ENCODE data around the gene MTERF2. TPM values are rescaled to one million over a fixed set of nuclear protein-coding genes. Genes with fewer than 3 reads are reported as not detected.

MTERF2 gene
- total and polyA plus RNA-seq, 2 of the 13 experiments (the other 11 are each of a cell fraction or from before 2014, with no cell fraction given) = 8.0 to 11.6 TPM

DNA sequence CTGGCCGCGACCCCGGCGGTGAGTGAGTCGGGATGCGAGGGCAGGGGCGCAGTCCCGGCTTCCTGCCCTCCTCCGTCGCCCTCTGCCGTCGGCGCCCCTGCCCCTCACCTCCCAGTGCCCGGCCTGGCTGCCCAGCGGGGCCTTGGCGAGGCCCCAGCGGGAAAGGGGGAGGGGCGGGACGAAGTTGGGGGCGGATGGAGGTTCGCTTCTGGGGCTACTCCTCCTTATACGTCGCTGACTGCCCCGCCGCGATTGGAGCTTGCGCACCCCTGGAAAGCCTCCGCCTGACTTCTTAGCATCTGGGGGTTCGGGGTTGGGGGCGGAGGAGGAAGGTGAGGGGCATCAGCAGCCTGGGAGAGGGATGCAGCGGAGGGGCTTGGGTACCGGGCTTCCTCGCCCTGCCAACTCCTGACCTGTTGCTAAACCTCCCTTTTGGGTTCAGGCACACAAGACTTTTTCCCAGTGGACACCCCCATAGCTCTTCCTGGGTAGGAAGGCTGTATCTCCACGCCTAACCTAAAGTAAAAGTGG, 30.8 kb downstream of the MTERF2 start (continued):
- TF ChIP-seq HOXA3 (CRISPR knock-in tag; IDR thresholded peaks at IDR 0.05) = no peak
- TF ChIP-seq LCORL (IDR thresholded peaks at IDR 0.05) = no peak
- TF ChIP-seq LCORL (CRISPR knock-in tag; IDR thresholded peaks at IDR 0.05) = no peak
- TF ChIP-seq MXI1 (IDR thresholded peaks at IDR 0.05; ENCODE audit: borderline replicate concordance, low read depth, low read length) = no peak
- TF ChIP-seq ZFX (CRISPR knock-in tag; IDR thresholded peaks at IDR 0.05; ENCODE audit: low read depth) = no peak
- TF ChIP-seq, protein P1, sequence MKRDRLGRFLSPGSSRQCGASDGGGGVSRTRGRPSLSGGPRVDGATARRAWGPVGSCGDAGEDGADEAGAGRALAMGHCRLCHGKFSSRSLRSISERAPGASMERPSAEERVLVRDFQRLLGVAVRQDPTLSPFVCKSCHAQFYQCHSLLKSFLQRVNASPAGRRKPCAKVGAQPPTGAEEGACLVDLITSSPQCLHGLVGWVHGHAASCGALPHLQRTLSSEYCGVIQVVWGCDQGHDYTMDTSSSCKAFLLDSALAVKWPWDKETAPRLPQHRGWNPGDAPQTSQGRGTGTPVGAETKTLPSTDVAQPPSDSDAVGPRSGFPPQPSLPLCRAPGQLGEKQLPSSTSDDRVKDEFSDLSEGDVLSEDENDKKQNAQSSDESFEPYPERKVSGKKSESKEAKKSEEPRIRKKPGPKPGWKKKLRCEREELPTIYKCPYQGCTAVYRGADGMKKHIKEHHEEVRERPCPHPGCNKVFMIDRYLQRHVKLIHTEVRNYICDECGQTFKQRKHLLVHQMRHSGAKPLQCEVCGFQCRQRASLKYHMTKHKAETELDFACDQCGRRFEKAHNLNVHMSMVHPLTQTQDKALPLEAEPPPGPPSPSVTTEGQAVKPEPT (CRISPR knock-in tag; IDR thresholded peaks at IDR 0.05; ENCODE audit: low read depth) = no peak
- TF ChIP-seq ZNF564 (CRISPR knock-in tag; IDR thresholded peaks at IDR 0.05) = 0 out of 2 replicates have a peak, but pooled peaks have one; percentile 27
- no peak for TF ChIP-seq ZFP36 (IDR thresholded peaks at IDR 0.05; ENCODE audit: borderline replicate concordance, low read depth, low read length, partially characterized antibody)
- no peak for TF ChIP-seq XBP1 (CRISPR knock-in tag; IDR thresholded peaks at IDR 0.05)
- TF ChIP-seq ZNF34 (CRISPR knock-in tag; IDR thresholded peaks at IDR 0.05; ENCODE audit: borderline replicate concordance) = no peak
- 0 out of 2 replicates have a peak, but pooled peaks have one; percentile 23 for TF ChIP-seq NCOA5 (CRISPR knock-in tag; IDR thresholded peaks at IDR 0.05)
- TF ChIP-seq TSC22D2 (CRISPR knock-in tag; IDR thresholded peaks at IDR 0.05; ENCODE audit: borderline replicate concordance) = no peak
- no peak for TF ChIP-seq ZNF788 (CRISPR knock-in tag; IDR thresholded peaks at IDR 0.05; ENCODE audit: borderline replicate concordance)
- no peak for TF ChIP-seq NR3C1 (CRISPR knock-in tag; IDR thresholded peaks at IDR 0.05)
- TF ChIP-seq DMAP1 (CRISPR knock-in tag; IDR thresholded peaks at IDR 0.05) = peak; percentile 6; the same call in 1 of the 2 replicates
- no peak for TF ChIP-seq PCBP2 (optimal IDR thresholded peaks at IDR 0.05; ENCODE audit: low read depth, low read length, poor library complexity, severe bottlenecking)
- TF ChIP-seq ATAD3A (CRISPR knock-in tag; IDR thresholded peaks at IDR 0.05) = no peak
- no peak for TF ChIP-seq NFYB (CRISPR knock-in tag; IDR thresholded peaks at IDR 0.05)
- no peak for TF ChIP-seq ZNF619 (CRISPR knock-in tag; IDR thresholded peaks at IDR 0.05)
- TF ChIP-seq, protein P2, sequence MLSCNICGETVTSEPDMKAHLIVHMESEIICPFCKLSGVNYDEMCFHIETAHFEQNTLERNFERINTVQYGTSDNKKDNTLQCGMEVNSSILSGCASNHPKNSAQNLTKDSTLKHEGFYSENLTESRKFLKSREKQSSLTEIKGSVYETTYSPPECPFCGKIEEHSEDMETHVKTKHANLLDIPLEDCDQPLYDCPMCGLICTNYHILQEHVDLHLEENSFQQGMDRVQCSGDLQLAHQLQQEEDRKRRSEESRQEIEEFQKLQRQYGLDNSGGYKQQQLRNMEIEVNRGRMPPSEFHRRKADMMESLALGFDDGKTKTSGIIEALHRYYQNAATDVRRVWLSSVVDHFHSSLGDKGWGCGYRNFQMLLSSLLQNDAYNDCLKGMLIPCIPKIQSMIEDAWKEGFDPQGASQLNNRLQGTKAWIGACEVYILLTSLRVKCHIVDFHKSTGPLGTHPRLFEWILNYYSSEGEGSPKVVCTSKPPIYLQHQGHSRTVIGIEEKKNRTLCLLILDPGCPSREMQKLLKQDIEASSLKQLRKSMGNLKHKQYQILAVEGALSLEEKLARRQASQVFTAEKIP (CRISPR knock-in tag; IDR thresholded peaks at IDR 0.05; ENCODE audit: borderline replicate concordance) = no peak
- TF ChIP-seq ZNF24 (IDR thresholded peaks at IDR 0.05) = no peak
